GM12891 (cell line): Measurements from ENCODE around the gene GH2.

Experiments
- POLR2A ChIP-seq: IDR thresholded peaks from 2 replicates; pipeline ENCODE4 v1.6.1; 2011; ENCODE audit warnings: low read depth, low read length, control low read depth
- TAF1 ChIP-seq: IDR thresholded peaks from 2 replicates; pipeline ENCODE4 v1.6.1; 2011; ENCODE audit warnings: low read depth, low read length, control low read depth

- TF ChIP-seq POLR2A (no peak), TAF1 (no peak)
Measured at GRCh38 chr17:63917646-63918045, 35.9 kb upstream of the GH2 start.
